ENCODE measurements around the gene BBX.
"Not testable (repeated sequence)": the region's sequence is repeated elsewhere in the genome, so short reads cannot be mapped to it uniquely, and the experiment has no call there.

The BBX gene

GRCh38 chr3:107796791-107797190, 274.0 kb downstream of the BBX start:
- DNase-seq (ENCODE audit: low read depth in 3 of 3), result no peak

- no peak for DNase-seq (ENCODE audit: low read depth in 3 of 3)
These were observed 274.8 kb downstream of the BBX start for GRCh38 chr3:107797586-107797985.

GRCh38 chr3:107798381-107798780, 275.6 kb downstream of the BBX start:
- no peak for DNase-seq (ENCODE audit: low read depth in 3 of 3)

GRCh38 chr3:107800710-107801109, 277.9 kb downstream of the BBX start:
- no peak for DNase-seq (ENCODE audit: low read depth in 3 of 3)

GRCh38 chr3:107803170-107803569, 280.4 kb downstream of the BBX start:
- DNase-seq (ENCODE audit: low read depth in 3 of 3), result no peak

GRCh38 chr3:107806021-107806420, 283.3 kb downstream of the BBX start:
- DNase-seq (ENCODE audit: low read depth in 3 of 3), result no peak

GRCh38 chr3:107806536-107806935, 283.8 kb downstream of the BBX start:
- no peak for DNase-seq (ENCODE audit: low read depth in 3 of 3)

- DNase-seq (ENCODE audit: low read depth in 3 of 3), result no peak
These were observed 287.7 kb downstream of the BBX start for GRCh38 chr3:107810171-107811071.

GRCh38 chr3:107813026-107813425, 290.3 kb downstream of the BBX start:
- DNase-seq (ENCODE audit: low read depth in 3 of 3), result no peak

- no peak for DNase-seq (ENCODE audit: low read depth in 3 of 3)
These were observed 293.3 kb downstream of the BBX start for GRCh38 chr3:107816107-107816506.

GRCh38 chr3:107817076-107817475, 294.3 kb downstream of the BBX start:
- DNase-seq (ENCODE audit: low read depth in 3 of 3), result no peak

- DNase-seq (ENCODE audit: low read depth in 3 of 3), result no peak
These were observed 295.3 kb downstream of the BBX start for GRCh38 chr3:107818025-107818424.

- DNase-seq (ENCODE audit: low read depth in 3 of 3), result no peak
These were observed 296.9 kb downstream of the BBX start for GRCh38 chr3:107819656-107820055.

GRCh38 chr3:107822308-107822707, 299.5 kb downstream of the BBX start:
- DNase-seq (ENCODE audit: low read depth in 3 of 3), result no peak

- no peak for DNase-seq (ENCODE audit: low read depth in 3 of 3)
These were observed 302.1 kb downstream of the BBX start for GRCh38 chr3:107824822-107825371.

- no peak for DNase-seq (ENCODE audit: low read depth in 3 of 3)
These were observed 302.8 kb downstream of the BBX start for GRCh38 chr3:107825556-107825955.

- no peak for DNase-seq (ENCODE audit: low read depth in 3 of 3)
These were observed 304.0 kb downstream of the BBX start for GRCh38 chr3:107826727-107827126.

GRCh38 chr3:107829185-107829584, 306.4 kb downstream of the BBX start:
- DNase-seq (ENCODE audit: low read depth in 3 of 3), result no peak

GRCh38 chr3:107831590-107831989, 308.8 kb downstream of the BBX start:
- no peak for DNase-seq (ENCODE audit: low read depth in 3 of 3)

GRCh38 chr3:107833043-107833442, 310.3 kb downstream of the BBX start:
- DNase-seq (ENCODE audit: low read depth in 3 of 3), result no peak

- no peak for DNase-seq (ENCODE audit: low read depth in 3 of 3)
These were observed 311.1 kb downstream of the BBX start for GRCh38 chr3:107833722-107834416.

- DNase-seq (ENCODE audit: low read depth in 3 of 3), result not testable (repeated sequence)
These were observed 312.2 kb downstream of the BBX start for GRCh38 chr3:107835001-107835400.

Data from stimulated activated CD4-positive, alpha-beta T cell treated with anti-CD3 and anti-CD28 coated beads, TNF-alpha, amount 100 ng/mL, for 48 hours (primary cell).